GM15510 (cell line): ENCODE data around the gene TMPRSS9.

Source experiments
- POLR2A ChIP-seq: IDR thresholded peaks from 3 replicates; pipeline ENCODE4 v1.6.1; 2011; ENCODE audit warnings: borderline replicate concordance; ENCODE audit not compliant: insufficient read length; ENCODE audit errors: extremely low read depth

TMPRSS9 gene

DNA sequence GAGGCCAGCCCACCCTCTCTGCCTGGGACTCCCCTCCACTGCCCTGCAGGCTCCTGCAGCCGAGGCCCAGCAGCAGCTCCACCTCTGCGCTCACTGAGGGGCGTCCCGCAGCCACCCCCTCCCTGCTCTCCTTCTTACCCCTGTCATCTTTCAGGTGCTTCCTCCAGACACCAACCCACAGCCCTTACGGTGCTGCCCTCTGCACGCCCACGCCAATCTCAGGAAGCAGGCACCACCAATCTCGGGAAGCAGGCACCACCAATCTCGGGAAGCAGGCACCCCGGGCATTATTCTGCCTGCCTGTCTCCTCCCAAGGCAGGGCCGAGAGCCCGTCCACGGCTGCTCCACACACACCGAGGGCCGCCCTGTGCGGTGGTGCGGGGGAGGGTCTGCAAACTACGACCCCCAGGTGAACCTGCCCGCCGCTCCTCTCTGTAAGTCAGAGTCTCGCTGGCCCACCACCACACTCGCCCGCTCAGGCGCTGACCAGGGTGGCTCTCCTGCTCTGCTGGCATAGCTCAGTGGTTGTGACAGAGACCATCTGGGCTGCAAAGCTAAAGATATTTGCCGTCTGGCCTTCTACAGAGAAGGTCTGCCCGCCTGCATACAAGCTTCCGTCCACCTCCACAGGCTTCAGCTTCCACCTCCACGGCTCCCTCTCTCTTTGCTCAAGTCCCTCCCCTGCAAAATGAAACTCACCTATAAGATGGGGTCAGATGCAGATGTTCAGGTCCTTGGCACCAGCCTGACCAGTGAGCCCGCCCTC, 34.6 kb upstream of the TMPRSS9 start:
- no peak for TF ChIP-seq POLR2A

DNA sequence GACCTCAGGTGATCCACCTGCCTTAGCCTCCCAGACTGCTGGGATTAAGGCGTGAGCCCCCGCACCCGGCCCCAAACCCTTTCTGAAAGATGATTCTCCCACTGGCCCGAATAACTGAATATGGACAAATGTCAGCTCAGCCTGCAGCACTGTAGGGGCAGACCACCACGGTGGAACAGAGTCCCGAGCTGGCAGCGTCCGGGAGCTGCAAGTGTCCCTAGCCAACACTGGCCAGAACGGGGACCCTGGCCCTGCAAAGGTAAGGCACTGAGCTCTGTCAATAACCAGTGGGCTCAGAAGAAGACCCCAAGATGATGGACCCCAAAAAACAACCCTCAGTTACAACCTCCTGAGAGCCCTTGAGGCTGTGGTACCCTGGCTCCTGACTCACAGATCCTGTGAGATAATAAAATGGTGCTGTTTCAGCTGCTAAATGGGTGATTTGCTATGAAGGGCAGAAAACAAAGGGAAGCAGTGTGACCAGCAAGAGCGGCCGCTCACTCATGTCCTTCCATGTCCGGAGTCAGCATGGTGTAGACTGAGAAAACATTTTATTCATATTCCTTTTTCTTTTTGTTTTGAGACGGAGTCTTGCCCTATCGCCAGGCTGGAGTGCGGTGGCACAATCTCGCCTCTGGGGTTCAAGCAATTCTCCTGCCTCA, 33.2 kb upstream of the TMPRSS9 start:
- TF ChIP-seq POLR2A = no peak

DNA sequence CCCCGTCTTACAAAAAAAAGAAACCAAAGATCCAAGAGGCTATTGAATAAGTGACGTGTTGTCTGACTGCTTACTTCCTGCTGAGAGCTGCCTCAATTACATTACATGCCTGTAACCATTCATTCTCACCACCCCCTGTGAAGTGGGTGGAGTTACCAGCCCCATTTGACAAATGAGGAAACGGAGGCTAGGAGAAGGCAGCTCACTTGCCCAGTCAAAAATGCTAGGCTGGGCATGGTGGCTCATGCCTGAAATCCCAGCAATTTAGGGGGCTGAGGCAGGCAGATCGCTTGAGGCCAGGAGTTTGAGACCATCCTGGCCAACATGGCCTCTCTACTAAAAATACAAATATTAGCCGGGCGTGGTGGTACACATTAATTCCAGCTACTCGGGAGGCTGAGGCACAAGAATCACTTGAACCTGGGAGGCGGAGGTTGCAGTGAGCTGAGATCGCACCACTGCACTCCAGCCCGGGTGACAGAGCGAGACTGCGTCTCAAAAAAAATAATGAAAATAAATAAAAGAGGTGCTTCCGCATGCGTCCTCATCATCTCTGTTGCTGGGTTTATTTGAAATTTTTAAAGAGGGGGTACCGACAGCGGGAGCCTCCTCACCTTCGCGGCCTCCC, 32.2 kb upstream of the TMPRSS9 start:
- peak; percentile 31 for TF ChIP-seq POLR2A

DNA sequence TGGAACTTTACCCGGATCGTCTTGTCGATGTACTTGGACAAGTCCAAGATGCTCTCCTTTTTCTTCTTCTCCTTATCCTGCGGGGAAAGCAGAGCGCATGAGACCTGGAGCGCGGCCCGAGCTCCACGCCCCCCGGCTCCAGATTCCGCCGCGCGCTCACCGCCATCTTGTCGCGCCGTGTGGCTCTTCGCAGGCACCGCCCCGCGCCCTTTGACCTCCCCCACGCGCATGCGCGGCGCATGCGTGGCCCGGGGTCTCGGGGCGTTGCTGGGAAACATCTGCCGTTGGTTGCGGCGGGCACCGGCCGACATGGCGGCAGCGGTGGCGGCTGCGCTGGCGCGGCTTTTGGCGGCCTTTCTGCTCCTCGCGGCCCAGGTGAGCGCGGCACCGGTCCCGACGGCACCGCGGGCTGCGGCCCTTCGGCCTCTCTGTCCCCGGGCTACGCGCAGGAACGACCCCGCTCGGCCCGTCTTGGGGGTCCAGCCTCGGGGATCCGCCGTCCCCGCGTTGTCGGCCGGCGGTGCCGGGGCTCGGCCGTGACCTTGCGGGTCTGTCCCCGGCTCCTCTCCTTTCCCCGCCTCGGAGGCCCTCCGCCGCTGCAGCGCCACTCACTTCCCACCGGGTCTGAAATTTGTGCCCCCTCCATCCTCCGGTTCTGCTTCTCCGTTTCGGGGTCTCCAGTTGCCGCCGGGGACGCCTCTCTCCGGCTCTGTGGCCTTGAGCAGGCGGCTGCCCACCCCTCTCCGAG, 31.5 kb upstream of the TMPRSS9 start, which contains the start of the genes LSM7 and SPPL2B:
TSS of gene LSM7 (minus strand) at position 186 of the 748 bp plus-strand sequence. CDS start at position 166, 20 bp downstream.
TSS of gene SPPL2B (plus strand) at position 284 of the 748 bp plus-strand sequence. CDS start at position 310, 26 bp downstream.
- peak; percentile 92 for TF ChIP-seq POLR2A

DNA sequence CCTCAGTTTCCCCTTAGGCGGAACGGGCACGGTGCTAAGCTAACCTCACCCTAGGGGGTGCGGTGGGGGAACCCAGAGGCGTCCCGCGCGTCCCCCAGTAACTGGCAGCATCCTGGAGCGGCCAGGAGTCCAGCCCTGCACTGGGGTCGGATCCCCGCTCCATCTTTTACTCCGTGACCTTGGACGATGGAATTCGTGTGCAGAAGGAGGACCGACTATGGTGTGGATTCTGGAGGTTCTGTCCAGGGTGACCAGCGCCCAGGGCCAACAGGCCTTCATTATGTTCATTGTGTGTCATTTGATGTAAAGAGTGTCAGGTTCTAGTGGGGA, 31.0 kb upstream of the TMPRSS9 start:
- TF ChIP-seq POLR2A = no peak

DNA sequence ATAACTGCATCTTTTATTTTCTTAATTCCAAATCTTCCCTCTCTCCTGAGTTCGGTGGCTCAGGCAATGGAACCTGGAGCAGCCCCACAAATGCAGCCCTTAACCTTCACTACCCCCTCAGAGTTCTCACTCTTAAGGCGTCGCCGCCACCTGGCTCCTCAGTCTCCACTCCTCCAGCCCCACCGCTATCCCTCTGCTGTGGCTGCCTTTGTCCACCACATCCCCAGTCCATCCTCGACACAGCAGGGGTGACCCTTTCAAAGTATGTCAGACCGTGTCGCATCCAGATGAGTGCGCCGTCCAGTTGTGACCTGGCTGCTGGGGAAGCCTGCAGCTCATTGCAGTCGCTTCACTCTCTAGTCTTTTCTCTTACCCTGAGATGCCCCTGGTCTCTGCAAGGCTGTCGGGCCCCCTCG, 30.6 kb upstream of the TMPRSS9 start:
- no peak for TF ChIP-seq POLR2A

DNA sequence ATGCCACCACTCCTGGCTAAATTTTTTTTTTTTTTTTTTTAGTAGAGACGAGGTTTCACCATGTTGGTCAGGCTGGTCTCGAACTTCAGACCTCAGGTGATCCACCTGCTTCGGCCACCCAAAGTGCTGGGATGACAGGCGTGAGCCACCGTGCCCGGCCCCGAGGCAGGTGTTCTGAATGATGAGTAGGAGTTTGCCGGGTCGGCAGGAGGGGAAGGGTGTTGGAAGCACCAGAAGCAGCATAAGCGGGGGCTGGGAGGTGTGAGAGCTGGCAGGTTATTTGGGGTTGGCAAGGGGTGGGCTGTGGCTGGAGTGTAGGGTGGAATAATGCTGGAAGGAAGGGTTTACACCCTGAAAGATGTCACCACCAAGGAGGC, 29.8 kb upstream of the TMPRSS9 start:
- TF ChIP-seq POLR2A = no peak

DNA sequence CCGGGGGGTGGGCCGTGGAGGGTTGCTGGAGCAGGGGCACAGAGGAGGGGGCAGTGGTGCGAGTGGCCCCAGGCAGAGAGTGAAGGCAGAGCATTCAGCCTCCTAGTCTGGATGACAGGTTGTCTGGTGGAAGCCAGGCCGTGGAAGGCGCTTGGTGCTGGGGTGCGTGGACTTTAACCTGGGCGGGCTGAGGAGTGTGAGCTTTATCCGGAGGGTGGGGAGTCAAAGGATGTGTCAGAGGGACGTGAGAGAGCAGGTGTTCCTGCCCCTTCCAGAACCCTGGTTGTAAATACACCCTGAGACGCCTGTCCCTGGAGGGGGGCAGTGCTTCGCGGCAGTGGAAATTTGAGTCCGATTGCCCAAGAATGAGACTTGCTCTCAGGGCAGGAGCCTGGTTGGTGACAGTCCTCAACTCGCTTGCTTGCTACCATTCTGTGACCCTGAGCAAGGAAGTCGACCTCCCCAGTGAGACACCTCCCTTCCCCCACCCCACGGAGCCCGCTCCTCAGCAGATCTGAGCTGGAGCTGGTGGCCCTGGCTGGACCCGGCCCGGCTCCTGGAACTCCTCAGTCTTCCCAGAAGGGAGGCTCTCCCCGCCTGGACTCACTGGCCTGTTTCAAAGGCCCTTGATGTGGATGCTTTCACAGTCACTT, 29.3 kb upstream of the TMPRSS9 start:
- TF ChIP-seq POLR2A = no peak

DNA sequence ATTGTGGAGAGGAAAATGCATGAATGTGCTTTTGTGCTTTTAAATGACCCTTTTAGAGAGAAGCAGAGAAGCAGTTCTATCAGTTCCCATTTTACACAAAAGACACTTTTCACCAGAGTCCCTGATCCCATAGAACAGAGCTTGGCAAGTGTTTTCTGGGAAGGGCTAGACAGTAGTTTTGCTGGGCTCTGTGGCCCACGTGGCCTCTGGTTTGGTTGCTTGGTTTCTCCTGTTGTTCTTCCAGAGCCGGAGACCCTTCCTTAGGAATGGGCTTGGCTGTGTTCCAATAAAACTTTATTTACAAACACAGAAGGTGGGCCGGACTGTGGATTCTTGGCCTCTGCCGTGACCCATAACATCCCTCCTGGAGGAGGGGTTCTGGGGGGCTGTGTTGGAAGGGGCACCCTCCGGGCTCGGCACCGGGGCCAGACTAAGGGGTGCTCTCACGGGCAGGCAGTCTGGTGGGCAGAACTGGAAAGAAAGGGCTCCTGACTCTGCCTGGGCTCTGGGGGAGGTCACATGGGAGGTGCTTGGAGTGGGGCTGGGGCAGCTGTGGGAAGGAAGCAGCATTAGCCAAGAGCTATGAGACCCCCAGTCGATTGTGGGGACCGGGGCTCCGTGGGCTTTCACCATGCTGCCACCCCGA, 28.3 kb upstream of the TMPRSS9 start:
- TF ChIP-seq POLR2A = no peak

DNA sequence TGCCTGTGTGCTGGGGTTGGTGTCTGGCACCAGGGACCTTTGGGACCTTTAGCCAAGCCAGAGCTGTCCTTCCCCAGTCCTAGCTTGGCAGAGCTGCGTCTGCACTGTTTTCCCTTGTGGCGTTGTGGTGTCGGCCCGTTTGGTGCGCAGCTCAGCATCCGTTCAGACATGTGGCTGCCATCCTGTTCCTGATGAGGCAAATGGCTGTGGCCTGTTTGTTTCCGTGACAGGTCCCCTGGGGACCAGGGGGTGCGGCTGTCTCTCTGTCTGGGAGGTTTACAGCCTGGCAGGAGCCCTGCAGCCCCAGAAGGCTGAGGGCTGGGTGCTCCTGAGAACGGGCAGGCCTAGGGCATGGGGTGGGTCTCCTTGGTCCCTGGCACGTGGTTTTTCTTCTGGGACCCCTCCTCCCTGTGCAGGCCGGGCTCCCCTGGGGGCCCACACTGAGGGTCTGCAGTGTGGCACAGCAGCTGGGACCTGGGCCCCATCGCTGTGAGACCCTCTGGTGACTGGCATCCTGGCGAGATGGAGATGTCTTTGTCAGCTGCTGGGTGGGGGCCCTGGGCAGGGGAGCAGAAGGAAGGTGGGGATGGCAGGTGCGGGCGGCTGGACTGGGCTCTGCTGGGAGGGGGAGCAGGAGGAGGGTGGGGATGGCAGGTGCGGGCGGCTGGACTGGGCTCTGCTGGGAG, 27.6 kb upstream of the TMPRSS9 start:
- TF ChIP-seq POLR2A = peak; percentile 36

DNA sequence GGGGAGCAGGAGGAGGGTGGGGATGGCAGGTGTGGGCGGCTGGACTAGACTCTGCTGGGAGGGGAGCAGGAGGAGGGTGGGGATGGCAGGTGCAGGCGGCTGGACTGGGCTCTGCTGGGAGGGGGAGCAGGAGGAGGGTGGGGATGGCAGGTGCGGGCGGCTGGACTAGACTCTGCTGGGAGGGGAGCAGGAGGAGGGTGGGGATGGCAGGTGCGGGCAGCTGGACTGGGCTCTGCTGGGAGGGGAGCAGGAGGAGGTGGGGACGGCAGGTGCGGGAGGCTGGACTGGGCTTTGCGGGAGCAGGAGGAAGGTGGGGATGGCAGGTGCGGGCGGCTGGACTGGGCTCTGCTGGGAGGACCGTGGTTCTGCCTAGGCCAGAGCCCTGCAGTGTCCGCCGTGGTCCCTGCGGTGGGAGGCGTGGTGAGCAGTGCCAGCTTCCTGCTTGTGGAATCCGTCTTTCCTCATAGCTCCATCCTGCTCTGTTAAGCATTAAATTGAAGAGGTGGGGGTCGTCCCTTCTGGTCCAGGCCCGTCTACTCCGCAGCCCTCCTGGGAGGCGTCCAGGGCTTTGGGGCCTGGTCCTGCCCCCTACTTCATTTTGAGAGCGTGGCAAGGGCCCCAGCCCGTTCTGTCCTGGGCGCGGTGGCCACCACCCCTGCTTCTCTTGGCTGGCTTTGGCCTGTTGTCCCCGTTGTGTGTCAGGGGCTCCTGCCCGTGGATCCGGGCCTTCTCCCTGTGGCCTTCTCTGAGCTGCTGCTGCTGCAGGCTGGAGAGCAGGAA, 26.8 kb upstream of the TMPRSS9 start:
- no peak for TF ChIP-seq POLR2A

DNA sequence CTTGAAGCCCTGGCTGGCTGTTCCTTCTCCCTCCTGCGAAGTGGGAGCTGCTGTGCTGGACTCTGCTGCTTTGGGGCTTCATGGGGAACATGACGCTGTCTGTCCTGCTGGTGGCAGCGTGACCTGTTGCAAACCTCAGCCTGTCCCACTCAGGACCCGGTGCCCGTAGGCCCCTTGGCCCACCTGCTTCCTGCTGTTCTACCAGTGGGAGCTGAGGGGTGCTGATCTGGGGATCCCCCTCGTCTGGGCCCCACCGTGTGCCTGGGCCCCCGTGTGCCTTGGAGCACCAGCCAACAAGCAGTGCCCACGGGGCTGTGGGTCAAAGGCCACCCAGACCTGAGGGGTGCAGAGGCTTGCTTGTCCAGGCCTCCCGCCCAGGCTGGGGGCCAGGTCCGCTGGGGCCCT, 26.3 kb upstream of the TMPRSS9 start:
- no peak for TF ChIP-seq POLR2A

DNA sequence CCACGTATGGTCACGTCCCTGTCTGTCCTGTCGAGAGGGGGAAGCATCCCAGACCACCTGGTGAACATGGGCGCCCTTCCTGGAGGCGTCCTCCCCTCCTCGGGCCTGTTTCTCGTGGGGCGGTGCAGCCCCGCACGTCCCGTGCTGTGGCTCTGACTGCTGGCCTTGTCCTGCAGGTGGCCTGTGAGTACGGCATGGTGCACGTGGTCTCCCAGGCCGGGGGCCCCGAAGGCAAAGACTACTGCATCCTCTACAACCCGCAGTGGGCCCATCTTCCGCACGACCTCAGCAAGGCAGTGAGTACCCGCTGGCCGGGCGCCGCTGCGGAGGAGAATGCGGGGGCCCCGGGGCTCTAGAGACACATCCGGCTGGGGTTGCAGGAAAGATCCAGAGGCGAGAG, 25.6 kb upstream of the TMPRSS9 start:
- TF ChIP-seq POLR2A = no peak
